GM12864 (cell line): ENCODE results near the gene MRPS2.
"Not testable (repeated sequence)": the region's sequence is repeated elsewhere in the genome, so short reads cannot be mapped to it uniquely, and the experiment has no call there.

Experiments
- DNase-seq: peaks from one replicate; pipeline ENCODE4 v3.0.0-alpha.2; 2011; ENCODE audit warnings: low read depth
- H3K4me3 ChIP-seq: 2 replicates; pipeline ENCODE4 v1.5.1; 2011; ENCODE audit warnings: mild to moderate bottlenecking, low read depth, low read length, control low read depth
- CTCF ChIP-seq: IDR thresholded peaks from 2 replicates; pipeline ENCODE4 v1.5.1; 2011; ENCODE audit warnings: low read depth, mild to moderate bottlenecking, moderate library complexity, low read length, control low read depth, inconsistent platforms; ENCODE audit errors: missing control alignments

Gene MRPS2

GRCh38 chr9:135547756-135548736, 47.6 kb downstream of the MRPS2 start:
- no peak for DNase-seq
- no peak for TF ChIP-seq CTCF

GRCh38 chr9:135549478-135550343, 49.2 kb downstream of the MRPS2 start:
- not testable (repeated sequence) for DNase-seq, H3K4me3 ChIP-seq

More at GRCh38 chr9:135547756-135548736, 47.6 kb downstream of the MRPS2 start:
- no peak overlapping the region for H3K4me3 ChIP-seq

GRCh38 chr9:135550344-135550918, 49.9 kb downstream of the MRPS2 start:
- no peak for TF ChIP-seq CTCF
- no peak overlapping the region for H3K4me3 ChIP-seq
- no peak for DNase-seq

GRCh38 chr9:135551031-135551430, 50.5 kb downstream of the MRPS2 start:
- no peak for TF ChIP-seq CTCF
- no peak for DNase-seq
- H3K4me3 ChIP-seq: no peak overlapping the region

GRCh38 chr9:135551456-135551855, 51.0 kb downstream of the MRPS2 start:
- no peak for DNase-seq
- H3K4me3 ChIP-seq: no peak overlapping the region
- no peak for TF ChIP-seq CTCF

GRCh38 chr9:135552021-135552697, 51.7 kb downstream of the MRPS2 start:
- H3K4me3 ChIP-seq: no peak overlapping the region
- no peak for DNase-seq
- TF ChIP-seq CTCF: no peak
